Stomach (tissue), 4 donors: ENCODE results near the gene RAPSN.

Experiments used
- EP300 ChIP-seq: sonication (generic); formaldehyde crosslinking; IDR thresholded peaks from one replicate; pipeline ENCODE4 v1.6.1; 2017; ENCODE audit warnings: antibody characterized with exemption
- TF ChIP-seq, protein P1 (sequence below), 7 experiments: fragments of 450-650 bp in 4 of 7; fragments of 200-600 bp in 3 of 7; sonication (generic) in 3 of 7; IDR thresholded peaks; one replicate each; pipeline ENCODE4 v1.5.1; 2016 to 2019; ENCODE audit warnings: antibody characterized with exemption in 7 of 7, control low read depth in 2 of 7, mild to moderate bottlenecking in 1 of 7

DNA sequence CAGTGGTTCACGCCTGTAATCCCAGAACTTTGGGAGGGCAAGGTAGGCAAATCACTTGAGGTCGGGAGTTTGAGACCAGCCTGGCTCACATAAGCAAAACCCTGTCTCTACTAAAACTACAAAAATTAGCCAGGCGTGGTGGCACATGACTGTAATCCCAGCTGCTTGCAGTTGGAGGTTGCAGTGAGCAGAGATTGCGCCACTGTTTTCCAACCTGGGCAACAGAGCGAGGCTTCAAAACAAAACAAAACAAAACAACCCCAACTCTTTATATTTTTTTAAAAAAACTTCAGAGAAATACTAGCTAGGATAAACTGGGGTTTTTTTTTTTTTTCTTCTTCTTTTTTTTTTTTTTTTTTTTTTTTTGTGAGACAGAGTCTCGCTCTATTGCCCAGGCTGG lies 31.8 kb upstream of the RAPSN start:
- TF ChIP-seq, protein P1, sequence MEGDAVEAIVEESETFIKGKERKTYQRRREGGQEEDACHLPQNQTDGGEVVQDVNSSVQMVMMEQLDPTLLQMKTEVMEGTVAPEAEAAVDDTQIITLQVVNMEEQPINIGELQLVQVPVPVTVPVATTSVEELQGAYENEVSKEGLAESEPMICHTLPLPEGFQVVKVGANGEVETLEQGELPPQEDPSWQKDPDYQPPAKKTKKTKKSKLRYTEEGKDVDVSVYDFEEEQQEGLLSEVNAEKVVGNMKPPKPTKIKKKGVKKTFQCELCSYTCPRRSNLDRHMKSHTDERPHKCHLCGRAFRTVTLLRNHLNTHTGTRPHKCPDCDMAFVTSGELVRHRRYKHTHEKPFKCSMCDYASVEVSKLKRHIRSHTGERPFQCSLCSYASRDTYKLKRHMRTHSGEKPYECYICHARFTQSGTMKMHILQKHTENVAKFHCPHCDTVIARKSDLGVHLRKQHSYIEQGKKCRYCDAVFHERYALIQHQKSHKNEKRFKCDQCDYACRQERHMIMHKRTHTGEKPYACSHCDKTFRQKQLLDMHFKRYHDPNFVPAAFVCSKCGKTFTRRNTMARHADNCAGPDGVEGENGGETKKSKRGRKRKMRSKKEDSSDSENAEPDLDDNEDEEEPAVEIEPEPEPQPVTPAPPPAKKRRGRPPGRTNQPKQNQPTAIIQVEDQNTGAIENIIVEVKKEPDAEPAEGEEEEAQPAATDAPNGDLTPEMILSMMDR (IDR thresholded peaks at IDR 0.05): no peak
- TF ChIP-seq EP300: no peak
